Tibial artery (tissue), 4 donors: ENCODE measurements around the gene DIAPH1.

Experiments
- DNase-seq, 2 donors: peaks; one replicate each; pipeline ENCODE4 v3.0.0-alpha.2; 2019
- H3K27ac ChIP-seq, 2 donors: fragments of 200-600 bp; sonication (generic) in 1 of 2; 1 replicate in 1 of 2; 2 replicates in 1 of 2; pipeline ENCODE4 v1.5.1; 2018 to 2019; ENCODE audit warnings: mild to moderate bottlenecking in 1 of 2
- H3K27me3 ChIP-seq, 2 donors: fragments of 200-600 bp; sonication (generic) in 1 of 2; one replicate each; pipeline versions ENCODE4 v1.5.1 to v1.6.0; 2016 to 2019
- H3K36me3 ChIP-seq, 3 donors: fragments of 200-600 bp; sonication (generic) in 2 of 3; one replicate each; pipeline ENCODE4 v1.5.1; 2016 to 2019; ENCODE audit warnings: mild to moderate bottlenecking in 2 of 3
- H3K4me1 ChIP-seq, 4 donors: fragments of 200-600 bp; sonication (generic) in 2 of 4; 1 replicate in 3 of 4; 2 replicates in 1 of 4; pipeline ENCODE4 v1.5.1; 2016 to 2019
- H3K4me3 ChIP-seq, 2 donors: fragments of 200-600 bp; sonication (generic) in 1 of 2; 1 replicate in 1 of 2; 2 replicates in 1 of 2; pipeline ENCODE4 v1.5.1; 2018 to 2019; ENCODE audit warnings: mild to moderate bottlenecking in 2 of 2
- H3K9me3 ChIP-seq, 3 donors: fragments of 200-600 bp; sonication (generic) in 1 of 3; one replicate each; pipeline ENCODE4 v1.5.1; 2016 to 2019
- CTCF ChIP-seq, 2 experiments: fragments of 200-600 bp in 1 of 2; fragments of 450-650 bp in 1 of 2; IDR thresholded peaks; one replicate each; pipeline ENCODE4 v1.5.1; 2017 to 2019; ENCODE audit warnings: antibody characterized with exemption in 2 of 2, mild to moderate bottlenecking in 1 of 2, moderate library complexity in 1 of 2
- intact Hi-C: fragments of 100-400 bp; cut with DNase I; formaldehyde crosslinking; loops from one replicate; pipeline ENCODE4 v1.15.0; 2023; ENCODE audit warnings: low total_unique reads

Gene DIAPH1

GRCh38 chr5:141639357-141640050, 20.7 kb upstream of the DIAPH1 start:
- no peak for DNase-seq
- H3K4me3 ChIP-seq: no peak overlapping the region
- no peak for TF ChIP-seq CTCF (IDR thresholded peaks at IDR 0.05)
- H3K4me1 ChIP-seq: peaks cover 0 to 29% (median 26%) of the 10 kb centered on the region in 4 donors
- peaks cover 0 to 5% of the 10 kb centered on the region in 2 donors for H3K27me3 ChIP-seq
- intact Hi-C loops: no loop called here
- H3K36me3 ChIP-seq: peaks cover 4 to 40% (median 21%) of the 10 kb centered on the region in 3 donors
- H3K27ac ChIP-seq: no peak overlapping the region
- H3K9me3 ChIP-seq: no peaks in the 10 kb centered on the region

- intact Hi-C loops: no loop called here
- TF ChIP-seq CTCF (IDR thresholded peaks at IDR 0.05): no peak
- Histone ChIP-seq H3K9me3 (no peaks in the 10 kb centered on the region), H3K27ac (no peak overlapping the region), H3K4me1 (peaks cover 0 to 36% (median 28%) of the 10 kb centered on the region in 4 donors), H3K27me3 (peaks cover 0 to 5% of the 10 kb centered on the region in 2 donors), H3K4me3 (no peak overlapping the region), H3K36me3 (peaks cover 0 to 33% (median 14%) of the 10 kb centered on the region in 3 donors)
- DNase-seq: no peak
Measured at GRCh38 chr5:141638771-141639170, 20.0 kb upstream of the DIAPH1 start.

- H3K27ac ChIP-seq: no peak overlapping the region
- H3K27me3 ChIP-seq: peaks cover 0 to 5% of the 10 kb centered on the region in 2 donors
- peaks cover 0 to 36% (median 29%) of the 10 kb centered on the region in 4 donors for H3K4me1 ChIP-seq
- no peaks in the 10 kb centered on the region for H3K9me3 ChIP-seq
- intact Hi-C loops: no loop called here
- H3K4me3 ChIP-seq: peak overlapping the region; percentile 84 to 93
- DNase-seq: peak; percentile 49 to 82
- peaks cover 0 to 24% (median 7%) of the 10 kb centered on the region in 3 donors for H3K36me3 ChIP-seq
- TF ChIP-seq CTCF (IDR thresholded peaks at IDR 0.05): no peak
Measured at GRCh38 chr5:141637767-141638419, 19.1 kb upstream of the DIAPH1 start.

GRCh38 chr5:141637123-141637766, 18.4 kb upstream of the DIAPH1 start:
- peaks cover 0 to 18% (median 7%) of the 10 kb centered on the region in 3 donors for H3K36me3 ChIP-seq
- no peak for DNase-seq
- peaks cover 0 to 5% of the 10 kb centered on the region in 2 donors for H3K27me3 ChIP-seq
- peak overlapping the region; percentile 77 to 83 for H3K27ac ChIP-seq
- intact Hi-C loops: no loop called here
- TF ChIP-seq CTCF (IDR thresholded peaks at IDR 0.05): no peak
- peaks cover 0 to 40% (median 29%) of the 10 kb centered on the region in 4 donors for H3K4me1 ChIP-seq
- no peaks in the 10 kb centered on the region for H3K9me3 ChIP-seq
- H3K4me3 ChIP-seq: peak overlapping the region; percentile 84 to 93

- intact Hi-C loops: no loop called here
- H3K27me3 ChIP-seq: peaks cover 0 to 5% of the 10 kb centered on the region in 2 donors
- no peaks in the 10 kb centered on the region for H3K9me3 ChIP-seq
- H3K36me3 ChIP-seq: peaks cover 0 to 13% (median 7%) of the 10 kb centered on the region in 3 donors
- H3K27ac ChIP-seq: peak within 1 kb of the TSS; percentile 77 to 83
- peak within 1 kb of the TSS; percentile 84 to 93 for H3K4me3 ChIP-seq
- H3K4me1 ChIP-seq: peaks cover 0 to 40% (median 29%) of the 10 kb centered on the region in 4 donors
- peak; percentile 91 to 96 for DNase-seq
- no peak for TF ChIP-seq CTCF (IDR thresholded peaks at IDR 0.05)
Measured at GRCh38 chr5:141636413-141637122, 17.8 kb upstream of the DIAPH1 start, which contains the start of the genes HDAC3 and RELL2. Gene HDAC3 (minus strand): TSS chr5:141636849. CDS start chr5:141636790, 59 bp downstream. Gene RELL2 (plus strand): TSS chr5:141636997. CDS start chr5:141638226, 1,229 bp downstream.
